ENCODE data around the gene TC2N. TPM values are rescaled to one million over a fixed set of nuclear protein-coding genes. Genes with fewer than 3 reads are reported as not detected.
"Not testable (repeated sequence)": the region's sequence is repeated elsewhere in the genome, so short reads cannot be mapped to it uniquely, and the experiment has no call there.

TC2N gene
- polyA plus RNA-seq, 1 donor from 2014 or later = 2.1 TPM

DNA sequence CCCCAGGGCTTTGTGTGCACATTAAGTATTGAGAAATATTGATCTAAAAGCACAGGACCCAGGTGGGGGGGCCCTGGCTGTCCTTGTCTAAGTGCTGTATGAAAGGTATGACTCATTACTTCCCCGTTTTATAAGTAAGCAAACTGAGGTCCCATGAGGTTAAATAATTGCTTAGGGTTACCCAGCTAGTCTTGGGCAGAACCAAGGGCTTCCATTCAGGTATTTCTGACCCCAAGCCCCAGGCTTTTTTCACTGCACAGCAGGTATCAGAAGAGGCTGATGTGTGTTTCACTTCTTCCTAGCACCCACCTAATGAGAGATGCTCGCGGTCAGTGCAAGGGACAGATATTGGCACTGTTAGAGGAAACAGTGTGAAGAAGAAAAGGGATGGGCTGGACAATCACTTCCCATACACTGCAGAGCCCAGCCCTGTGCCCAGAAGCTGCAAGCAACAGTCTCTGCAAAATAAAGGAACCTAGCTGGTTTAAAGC lies 4.7 kb upstream of the TC2N start:
- no peaks in the 10 kb centered on the region for H4K20me1 ChIP-seq (ENCODE audit: insufficient read depth)
- no peaks in the 10 kb centered on the region for H3F3A ChIP-seq (ENCODE audit: insufficient read depth, low read length, poor library complexity, severe bottlenecking)
- no peak overlapping the region for H3K4me2 ChIP-seq (ENCODE audit: low read length)
- no peak overlapping the region for H3K4me3 ChIP-seq (ENCODE audit: low read length)
- no peaks in the 10 kb centered on the region for H3K27me3 ChIP-seq (ENCODE audit: insufficient read depth, low read depth, low read length)
- no peaks in the 10 kb centered on the region for H3K79me2 ChIP-seq (replicated peaks; ENCODE audit: insufficient read depth, low read length)
- TF ChIP-seq, protein P1, sequence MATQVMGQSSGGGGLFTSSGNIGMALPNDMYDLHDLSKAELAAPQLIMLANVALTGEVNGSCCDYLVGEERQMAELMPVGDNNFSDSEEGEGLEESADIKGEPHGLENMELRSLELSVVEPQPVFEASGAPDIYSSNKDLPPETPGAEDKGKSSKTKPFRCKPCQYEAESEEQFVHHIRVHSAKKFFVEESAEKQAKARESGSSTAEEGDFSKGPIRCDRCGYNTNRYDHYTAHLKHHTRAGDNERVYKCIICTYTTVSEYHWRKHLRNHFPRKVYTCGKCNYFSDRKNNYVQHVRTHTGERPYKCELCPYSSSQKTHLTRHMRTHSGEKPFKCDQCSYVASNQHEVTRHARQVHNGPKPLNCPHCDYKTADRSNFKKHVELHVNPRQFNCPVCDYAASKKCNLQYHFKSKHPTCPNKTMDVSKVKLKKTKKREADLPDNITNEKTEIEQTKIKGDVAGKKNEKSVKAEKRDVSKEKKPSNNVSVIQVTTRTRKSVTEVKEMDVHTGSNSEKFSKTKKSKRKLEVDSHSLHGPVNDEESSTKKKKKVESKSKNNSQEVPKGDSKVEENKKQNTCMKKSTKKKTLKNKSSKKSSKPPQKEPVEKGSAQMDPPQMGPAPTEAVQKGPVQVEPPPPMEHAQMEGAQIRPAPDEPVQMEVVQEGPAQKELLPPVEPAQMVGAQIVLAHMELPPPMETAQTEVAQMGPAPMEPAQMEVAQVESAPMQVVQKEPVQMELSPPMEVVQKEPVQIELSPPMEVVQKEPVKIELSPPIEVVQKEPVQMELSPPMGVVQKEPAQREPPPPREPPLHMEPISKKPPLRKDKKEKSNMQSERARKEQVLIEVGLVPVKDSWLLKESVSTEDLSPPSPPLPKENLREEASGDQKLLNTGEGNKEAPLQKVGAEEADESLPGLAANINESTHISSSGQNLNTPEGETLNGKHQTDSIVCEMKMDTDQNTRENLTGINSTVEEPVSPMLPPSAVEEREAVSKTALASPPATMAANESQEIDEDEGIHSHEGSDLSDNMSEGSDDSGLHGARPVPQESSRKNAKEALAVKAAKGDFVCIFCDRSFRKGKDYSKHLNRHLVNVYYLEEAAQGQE (IDR thresholded peaks at IDR 0.05; ENCODE audit: borderline replicate concordance) = no peak
- TF ChIP-seq TAF1 (IDR thresholded peaks at IDR 0.05; ENCODE audit: low read depth) (no peak), POLR2AphosphoS5 (IDR thresholded peaks at IDR 0.05) (no peak), SMC3 (conservative IDR thresholded peaks at IDR 0.05; ENCODE audit: poor library complexity) (no peak), RAD21 (conservative IDR thresholded peaks at IDR 0.05) (no peak), EZH2 (IDR thresholded peaks at IDR 0.05; ENCODE audit: borderline replicate concordance, insufficient read depth, low read length, poor library complexity, severe bottlenecking) (no peak), EP300 (conservative IDR thresholded peaks at IDR 0.05; ENCODE audit: poor library complexity, severe bottlenecking) (no peak), MXI1 (conservative IDR thresholded peaks at IDR 0.05; ENCODE audit: poor library complexity, severe bottlenecking) (no peak)
- TF ChIP-seq, protein P2, sequence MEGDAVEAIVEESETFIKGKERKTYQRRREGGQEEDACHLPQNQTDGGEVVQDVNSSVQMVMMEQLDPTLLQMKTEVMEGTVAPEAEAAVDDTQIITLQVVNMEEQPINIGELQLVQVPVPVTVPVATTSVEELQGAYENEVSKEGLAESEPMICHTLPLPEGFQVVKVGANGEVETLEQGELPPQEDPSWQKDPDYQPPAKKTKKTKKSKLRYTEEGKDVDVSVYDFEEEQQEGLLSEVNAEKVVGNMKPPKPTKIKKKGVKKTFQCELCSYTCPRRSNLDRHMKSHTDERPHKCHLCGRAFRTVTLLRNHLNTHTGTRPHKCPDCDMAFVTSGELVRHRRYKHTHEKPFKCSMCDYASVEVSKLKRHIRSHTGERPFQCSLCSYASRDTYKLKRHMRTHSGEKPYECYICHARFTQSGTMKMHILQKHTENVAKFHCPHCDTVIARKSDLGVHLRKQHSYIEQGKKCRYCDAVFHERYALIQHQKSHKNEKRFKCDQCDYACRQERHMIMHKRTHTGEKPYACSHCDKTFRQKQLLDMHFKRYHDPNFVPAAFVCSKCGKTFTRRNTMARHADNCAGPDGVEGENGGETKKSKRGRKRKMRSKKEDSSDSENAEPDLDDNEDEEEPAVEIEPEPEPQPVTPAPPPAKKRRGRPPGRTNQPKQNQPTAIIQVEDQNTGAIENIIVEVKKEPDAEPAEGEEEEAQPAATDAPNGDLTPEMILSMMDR (IDR thresholded peaks at IDR 0.05; ENCODE audit: poor library complexity, severe bottlenecking) = no peak
- no peaks in the 10 kb centered on the region for H3K36me3 ChIP-seq (ENCODE audit: insufficient read depth, low read length)
- no peak overlapping the region for H3K9ac ChIP-seq (ENCODE audit: low read length)
- no peaks in the 10 kb centered on the region for H3K9me3 ChIP-seq (ENCODE audit: low read length)
- H3K9me2 ChIP-seq (ENCODE audit: insufficient read depth, low read length) = no peaks in the 10 kb centered on the region
- no peak overlapping the region for H3K27ac ChIP-seq (ENCODE audit: low read length)
- no peak overlapping the region for H2AFZ ChIP-seq (ENCODE audit: low read depth, low read length)

DNA sequence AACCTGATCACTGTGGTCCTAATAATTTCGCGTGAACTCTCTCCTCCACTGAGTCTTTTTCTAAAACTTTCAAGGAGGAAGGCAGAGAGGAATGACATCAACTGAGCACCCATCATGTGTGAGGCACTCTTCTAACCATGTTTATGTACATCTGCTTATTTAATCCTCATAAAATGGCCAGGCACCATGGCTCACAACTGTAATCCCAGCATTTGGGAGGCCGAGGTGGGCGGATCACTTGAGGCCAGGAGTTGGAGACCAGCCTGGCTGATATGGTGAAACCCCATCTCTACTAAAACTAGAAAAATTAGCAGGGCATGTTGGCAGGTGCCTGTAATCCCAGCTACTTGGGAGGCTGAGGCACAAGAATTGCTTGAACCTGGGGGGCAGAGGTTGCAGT lies 4.1 kb upstream of the TC2N start:
- not testable (repeated sequence) for H3K4me3 ChIP-seq (ENCODE audit: low read length); H4K20me1 ChIP-seq (ENCODE audit: insufficient read depth); H3K27me3 ChIP-seq (ENCODE audit: insufficient read depth, low read depth, low read length); H2AFZ ChIP-seq (ENCODE audit: low read depth, low read length); H3K9ac ChIP-seq (ENCODE audit: low read length); H3K9me3 ChIP-seq (ENCODE audit: low read length); H3K36me3 ChIP-seq (ENCODE audit: insufficient read depth, low read length); H3K4me2 ChIP-seq (ENCODE audit: low read length); H3F3A ChIP-seq (ENCODE audit: insufficient read depth, low read length, poor library complexity, severe bottlenecking); H3K79me2 ChIP-seq (replicated peaks; ENCODE audit: insufficient read depth, low read length); H3K27ac ChIP-seq (ENCODE audit: low read length); H3K9me2 ChIP-seq (ENCODE audit: insufficient read depth, low read length)

DNA sequence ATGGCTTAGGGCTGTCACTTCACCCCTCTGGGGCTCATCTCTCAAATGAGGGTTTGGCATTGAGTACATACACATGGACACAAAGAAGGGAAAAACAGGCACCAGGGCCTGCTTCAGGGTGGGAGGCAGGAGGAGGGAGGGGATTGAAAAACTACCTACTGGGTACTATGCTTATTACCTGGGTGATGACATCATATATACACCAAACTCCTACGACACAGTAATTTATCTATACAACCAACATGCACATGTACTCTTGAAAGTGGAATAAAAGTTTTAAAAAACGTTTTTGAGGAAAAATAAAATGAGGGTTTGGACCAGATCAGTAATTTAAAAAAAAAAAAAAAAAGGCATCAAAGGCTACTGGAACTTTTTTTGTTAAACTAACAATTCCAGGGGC lies 3.6 kb upstream of the TC2N start:
- Histone ChIP-seq H3K9me3 (ENCODE audit: low read length) (no peaks in the 10 kb centered on the region), H3K27ac (ENCODE audit: low read length) (no peak overlapping the region), H2AFZ (ENCODE audit: low read depth, low read length) (no peak overlapping the region), H3K4me3 (ENCODE audit: low read length) (no peak overlapping the region), H4K20me1 (ENCODE audit: insufficient read depth) (no peaks in the 10 kb centered on the region), H3K79me2 (replicated peaks; ENCODE audit: insufficient read depth, low read length) (no peaks in the 10 kb centered on the region), H3K9me2 (ENCODE audit: insufficient read depth, low read length) (no peaks in the 10 kb centered on the region), H3K36me3 (ENCODE audit: insufficient read depth, low read length) (no peaks in the 10 kb centered on the region), H3K27me3 (ENCODE audit: insufficient read depth, low read depth, low read length) (no peaks in the 10 kb centered on the region), H3K9ac (ENCODE audit: low read length) (no peak overlapping the region), H3K4me2 (ENCODE audit: low read length) (no peak overlapping the region), H3F3A (ENCODE audit: insufficient read depth, low read length, poor library complexity, severe bottlenecking) (no peaks in the 10 kb centered on the region)
- TF ChIP-seq, protein P1 (IDR thresholded peaks at IDR 0.05; ENCODE audit: borderline replicate concordance) = no peak

Measured in neural cell (in vitro differentiated cells).